HG02981 (cell line): ENCODE data around the gene PALLD.
"Not testable (repeated sequence)": the region's sequence is repeated elsewhere in the genome, so short reads cannot be mapped to it uniquely, and the experiment has no call there.

Experiments
- ATAC-seq: cut with Tn5 transposase; IDR thresholded peaks from one replicate; pipeline ENCODE4 v1.9.1; 2021; ENCODE audit warnings: mild to moderate bottlenecking, moderate library complexity; ENCODE audit not compliant: unreplicated experiment

Gene PALLD

GRCh38 chr4:168784786-168785461 lies 288.1 kb downstream of the PALLD start:
- ATAC-seq = no peak

DNA sequence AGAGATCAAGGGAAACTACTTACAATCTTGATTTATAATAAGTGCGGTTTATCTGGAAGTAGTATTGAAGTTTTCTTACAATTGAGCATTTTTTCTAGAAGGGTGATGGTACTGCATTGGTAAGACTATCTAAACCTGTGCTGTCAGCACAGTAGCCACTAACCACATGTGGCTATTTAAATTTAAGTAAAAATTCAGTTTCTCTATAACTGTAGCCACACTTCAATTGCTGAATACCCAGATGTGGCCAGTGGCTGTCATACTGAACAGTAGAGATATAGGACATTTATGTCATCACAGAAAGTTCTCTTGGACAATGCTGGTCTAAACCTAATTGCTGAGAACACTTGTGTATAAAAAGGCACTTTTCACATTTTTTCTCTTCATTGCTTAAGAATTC lies 290.5 kb downstream of the PALLD start:
- ATAC-seq = no peak

DNA sequence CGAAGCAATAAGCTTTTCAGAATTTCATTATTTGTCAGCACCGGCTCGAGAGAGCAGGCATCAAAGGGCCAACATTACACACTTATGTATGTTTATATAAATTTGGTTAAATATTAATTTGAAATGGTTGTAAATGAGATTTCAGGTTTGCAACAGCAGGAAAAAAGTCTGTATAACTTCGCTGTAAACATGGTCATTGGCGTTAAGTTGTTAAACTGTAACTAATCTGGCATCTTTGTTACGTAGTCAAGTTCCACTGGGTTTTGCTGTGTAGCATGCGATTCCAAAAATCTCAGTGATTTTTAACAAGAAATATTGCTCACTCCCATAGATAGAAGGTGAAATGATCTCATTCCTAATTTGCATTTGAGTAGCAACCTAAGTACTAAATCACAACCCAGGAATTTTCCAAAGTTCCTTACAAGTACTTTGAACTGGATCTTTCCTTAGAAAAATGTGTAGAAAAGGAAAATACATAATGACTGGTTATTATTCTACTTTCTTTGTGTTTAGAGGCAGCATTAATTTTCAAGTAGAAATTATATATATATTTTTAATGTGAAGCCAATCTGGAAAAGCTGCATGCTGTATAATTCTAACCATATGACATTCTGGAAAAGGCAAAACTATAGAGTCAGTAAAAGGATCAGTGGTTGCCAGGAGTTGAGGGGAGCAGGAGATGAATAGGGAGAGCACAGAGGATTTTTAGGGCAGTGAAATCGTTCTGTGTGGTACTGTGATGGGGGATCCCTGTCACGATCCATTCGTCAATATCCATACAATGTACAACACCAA lies 291.1 kb downstream of the PALLD start:
- no peak for ATAC-seq

DNA sequence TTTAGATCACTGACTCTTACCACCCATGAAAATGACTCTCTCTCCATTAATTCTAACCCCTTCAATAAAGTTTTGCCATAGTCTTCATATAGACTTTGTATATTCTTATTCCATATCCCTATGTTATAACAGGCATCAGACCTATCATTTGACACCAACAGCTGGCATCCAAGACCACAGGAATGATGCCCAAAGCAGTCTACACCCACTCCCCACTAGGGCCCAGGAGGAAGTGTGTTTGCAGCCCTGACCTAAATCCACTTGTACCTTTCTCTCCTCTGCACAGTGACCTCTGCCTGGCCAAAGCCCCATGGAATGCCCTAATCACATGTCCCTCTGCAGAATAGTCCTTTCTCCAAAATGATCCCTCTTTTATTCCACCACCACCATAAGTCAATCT lies 294.0 kb downstream of the PALLD start:
- ATAC-seq = no peak

DNA sequence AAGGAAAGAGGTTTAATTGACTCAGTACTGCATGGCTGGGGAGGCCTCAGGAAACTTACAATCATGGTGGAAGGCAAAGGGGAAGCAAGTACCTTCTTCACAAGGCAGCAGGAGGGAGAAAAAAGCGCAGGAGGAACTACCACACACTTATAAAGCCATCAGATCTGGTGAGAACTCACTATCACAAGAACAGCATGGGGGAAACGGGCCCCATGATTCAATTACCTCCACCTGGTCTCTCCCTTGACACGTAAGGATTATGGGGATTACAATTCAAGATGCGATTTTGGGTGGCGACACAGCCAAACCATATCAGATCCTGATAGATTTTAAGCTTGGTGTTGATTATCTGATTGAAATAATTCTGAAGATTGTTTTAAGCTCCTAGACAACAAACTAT lies 294.5 kb downstream of the PALLD start:
- ATAC-seq = no peak

DNA sequence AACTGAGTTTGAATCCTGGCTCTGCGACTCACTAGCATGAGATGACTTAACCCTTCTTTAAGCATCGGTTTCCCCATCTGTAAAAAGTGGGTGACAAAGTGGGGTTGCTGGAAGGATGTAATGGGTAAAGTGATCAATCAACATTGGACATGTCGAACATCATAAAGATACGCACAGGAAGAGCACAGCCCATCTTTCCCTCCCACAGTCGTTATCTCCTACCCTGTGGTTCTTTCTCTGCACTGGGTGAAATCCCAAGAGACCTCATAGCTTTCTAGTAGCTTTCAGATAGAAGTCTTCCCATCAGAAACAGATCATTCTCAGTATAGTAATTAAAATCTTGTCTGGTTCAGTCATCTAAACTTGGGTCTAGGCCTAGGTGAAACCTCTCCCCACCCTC lies 296.7 kb downstream of the PALLD start:
- no peak for ATAC-seq

- no peak for ATAC-seq
These were observed 297.3 kb downstream of the PALLD start for GRCh38 chr4:168794092-168794707.

GRCh38 chr4:168794881-168795280 lies 298.0 kb downstream of the PALLD start:
- ATAC-seq = no peak

DNA sequence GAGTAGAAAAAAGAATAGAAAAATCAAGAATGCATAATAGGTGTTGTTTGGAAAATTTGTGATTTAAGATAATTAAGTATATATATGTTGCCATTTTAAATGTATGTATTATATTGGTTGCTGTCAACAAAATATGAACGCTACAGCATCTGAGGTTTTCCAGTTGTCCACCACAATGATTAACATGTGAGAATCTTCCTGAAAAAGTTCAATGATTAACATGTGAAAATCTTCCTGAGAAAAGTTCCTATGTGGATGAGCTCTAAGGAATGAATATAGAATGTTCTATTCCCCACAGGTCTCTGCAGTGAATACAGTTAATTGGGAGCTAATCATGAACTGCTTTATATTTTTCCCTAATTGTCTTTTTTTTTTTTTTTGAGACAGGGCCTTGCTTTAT lies 298.5 kb downstream of the PALLD start:
- ATAC-seq = no peak

DNA sequence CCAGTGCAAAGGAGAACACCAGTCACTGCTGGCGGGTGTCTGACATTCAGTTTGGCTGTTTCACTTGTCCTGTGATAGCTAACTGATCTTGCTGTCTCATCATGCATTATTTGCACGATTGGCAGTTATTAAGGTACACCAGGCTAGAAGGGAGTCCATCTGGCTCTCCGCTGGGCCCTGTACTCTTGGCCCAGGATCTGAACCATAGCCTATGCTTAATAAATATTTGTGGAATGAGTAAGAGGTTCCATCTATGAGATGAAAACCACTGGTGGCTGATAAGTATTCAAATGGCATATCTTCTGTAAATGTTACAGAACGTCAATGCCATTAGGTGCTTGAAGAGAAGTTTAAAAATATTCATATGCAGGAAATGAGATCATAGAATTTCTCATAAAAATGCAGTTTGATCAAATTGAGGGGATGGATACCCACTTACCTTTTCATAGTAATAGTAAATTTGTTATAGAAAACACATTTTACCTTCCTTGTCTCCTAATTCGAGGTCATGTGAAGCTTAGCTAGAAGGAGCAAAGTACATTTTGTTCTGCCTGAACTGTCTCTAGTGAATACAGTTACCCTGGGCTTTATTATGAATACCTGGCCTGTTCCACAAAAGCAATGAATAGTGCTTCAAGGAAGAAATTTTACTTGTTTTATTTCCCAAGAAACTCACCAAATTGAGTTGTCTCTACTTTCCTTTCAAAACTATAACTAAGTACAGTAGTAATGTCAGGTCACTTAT lies 299.7 kb downstream of the PALLD start:
- ATAC-seq = no peak

- no peak for ATAC-seq
These were observed 300.3 kb downstream of the PALLD start for GRCh38 chr4:168797194-168797593.

DNA sequence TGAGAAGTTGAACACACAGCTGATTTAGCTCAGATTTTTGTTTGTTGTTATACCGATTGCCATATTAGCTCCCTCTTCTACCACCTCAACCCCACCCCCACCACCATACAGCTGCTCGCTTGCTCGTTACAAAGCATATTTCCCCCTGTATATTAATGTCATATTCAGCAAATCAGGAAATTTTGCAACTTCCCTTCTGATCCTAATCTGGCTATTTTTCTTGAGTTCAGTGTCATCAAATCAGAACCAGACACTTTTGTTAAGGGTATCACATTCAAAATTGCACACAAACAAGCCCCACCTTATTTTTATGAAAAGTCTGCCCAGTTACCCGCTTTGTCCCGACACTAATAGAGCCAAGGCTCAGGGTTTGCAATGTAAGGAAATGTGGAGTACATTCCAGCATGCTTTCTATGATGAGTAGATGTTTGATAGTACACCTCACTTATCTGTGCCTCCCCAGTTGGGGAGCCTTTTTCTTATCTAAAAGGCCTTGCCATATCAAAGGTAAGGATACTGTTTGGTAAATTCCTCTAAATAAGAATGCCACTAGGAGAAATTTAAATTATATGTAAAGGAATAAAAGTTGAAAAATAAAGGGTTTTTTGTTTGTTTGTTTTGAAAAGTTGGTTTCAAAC lies 301.0 kb downstream of the PALLD start:
- ATAC-seq = no peak

- no peak for ATAC-seq
These were observed 304.1 kb downstream of the PALLD start for GRCh38 chr4:168800926-168801325.

GRCh38 chr4:168802222-168802621 lies 305.4 kb downstream of the PALLD start:
- no peak for ATAC-seq

- not testable (repeated sequence) for ATAC-seq
These were observed 306.2 kb downstream of the PALLD start for GRCh38 chr4:168803052-168803451.

GRCh38 chr4:168803732-168804131 lies 306.9 kb downstream of the PALLD start:
- no peak for ATAC-seq

DNA sequence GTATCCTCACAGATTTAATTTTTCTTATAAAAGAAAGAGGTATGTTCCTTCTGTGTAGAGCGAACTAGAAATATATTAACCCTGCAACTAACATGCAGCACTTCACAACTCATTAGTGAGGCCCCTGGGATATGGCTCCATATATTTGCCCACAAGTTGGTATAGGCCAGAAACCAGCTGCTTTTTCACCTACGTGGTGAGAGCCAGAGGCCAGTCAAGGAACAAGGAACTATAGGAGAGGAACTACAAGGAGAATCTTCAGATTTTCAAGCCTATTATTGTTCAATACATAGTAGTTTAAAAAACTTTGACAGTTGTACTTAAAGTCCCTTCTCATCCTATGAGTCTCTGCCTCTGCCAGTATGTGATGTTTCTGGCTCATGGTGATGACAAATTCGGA lies 307.3 kb downstream of the PALLD start:
- no peak for ATAC-seq

GRCh38 chr4:168805341-168805740 lies 308.5 kb downstream of the PALLD start:
- no peak for ATAC-seq

GRCh38 chr4:168806247-168806646 lies 309.4 kb downstream of the PALLD start:
- ATAC-seq = not testable (repeated sequence)

DNA sequence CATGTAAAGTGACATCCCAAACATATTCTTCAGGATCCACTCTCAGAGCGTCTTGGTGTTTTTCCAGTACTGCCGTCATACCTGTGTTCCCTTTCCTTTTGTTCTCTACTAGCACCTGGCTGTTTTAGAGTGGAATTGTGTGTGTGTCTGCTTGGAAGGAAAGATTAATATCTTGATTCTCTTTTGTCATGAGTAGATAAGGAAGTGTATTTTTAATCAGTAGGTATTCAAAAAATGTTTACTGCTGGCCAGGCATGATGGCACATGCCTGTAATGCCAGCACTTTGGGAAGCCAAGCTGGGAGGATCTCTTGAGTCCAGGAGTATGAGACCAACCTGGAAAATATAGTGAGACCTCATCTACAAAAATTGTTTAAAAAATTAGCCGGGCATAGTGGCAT lies 314.4 kb downstream of the PALLD start:
- no peak for ATAC-seq
